ENCODE data around the gene TUBB8B. TPM values are rescaled to one million over a fixed set of nuclear protein-coding genes. Genes with fewer than 3 reads are reported as not detected.
A peak's percentile ranks its signal among the peaks of the same experiment; 100 is the strongest.
"Not testable (repeated sequence)": the region's sequence is repeated elsewhere in the genome, so short reads cannot be mapped to it uniquely, and the experiment has no call there.

TUBB8B gene
- not detected for total RNA-seq

DNA sequence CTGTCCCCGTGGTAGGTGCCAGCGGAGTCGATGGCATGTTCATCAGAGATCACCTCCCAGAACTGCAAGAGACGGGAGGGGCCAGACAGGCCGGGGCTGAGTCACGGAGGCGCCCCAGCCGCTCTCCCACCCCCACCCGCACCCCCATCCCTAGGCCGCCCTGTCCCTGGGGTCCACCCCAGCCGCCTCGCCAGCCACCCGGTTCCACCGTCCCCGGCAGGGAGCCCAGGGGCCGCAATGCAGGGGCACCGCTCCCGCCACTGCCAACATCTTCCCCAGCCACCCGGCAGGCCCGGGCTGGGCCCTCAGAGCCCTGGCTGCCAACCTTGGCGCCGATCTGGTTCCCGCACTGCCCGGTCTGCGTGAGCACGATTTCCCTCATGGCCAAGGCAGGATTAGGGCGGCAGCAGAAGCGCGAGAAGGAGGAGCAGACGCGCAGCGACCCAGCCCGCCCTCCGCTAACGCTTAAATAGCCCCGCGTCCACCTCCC lies at the start of gene TUBB8B:
TUBB8B (minus strand) TSS at position 440 of the 490 bp plus-strand sequence; CDS start at position 382, 58 bp downstream.
- H3K27me3 ChIP-seq; intact Hi-C loops (cut with DNase I; ENCODE audit: low total_unique reads); H3K4me1 ChIP-seq; DNase-seq; H3K36me3 ChIP-seq; in situ Hi-C loops (cut with MboI; ENCODE audit: low pct_ligation_motif_present in 1 of 4, low pct_unique_long_range_greater_than_20kb in 1 of 4, low sequenced_read_pairs in 3 of 4); H3K27ac ChIP-seq; H3K9me3 ChIP-seq; H3K4me3 ChIP-seq: not testable (repeated sequence)
- 90% methylated on average over 11 of the region's 37 CpGs; no CpG with 5 or more reads in 1 of the 2 donors for WGBS, 2 donors (ENCODE audit: low coverage in 1 of 2)

DNA sequence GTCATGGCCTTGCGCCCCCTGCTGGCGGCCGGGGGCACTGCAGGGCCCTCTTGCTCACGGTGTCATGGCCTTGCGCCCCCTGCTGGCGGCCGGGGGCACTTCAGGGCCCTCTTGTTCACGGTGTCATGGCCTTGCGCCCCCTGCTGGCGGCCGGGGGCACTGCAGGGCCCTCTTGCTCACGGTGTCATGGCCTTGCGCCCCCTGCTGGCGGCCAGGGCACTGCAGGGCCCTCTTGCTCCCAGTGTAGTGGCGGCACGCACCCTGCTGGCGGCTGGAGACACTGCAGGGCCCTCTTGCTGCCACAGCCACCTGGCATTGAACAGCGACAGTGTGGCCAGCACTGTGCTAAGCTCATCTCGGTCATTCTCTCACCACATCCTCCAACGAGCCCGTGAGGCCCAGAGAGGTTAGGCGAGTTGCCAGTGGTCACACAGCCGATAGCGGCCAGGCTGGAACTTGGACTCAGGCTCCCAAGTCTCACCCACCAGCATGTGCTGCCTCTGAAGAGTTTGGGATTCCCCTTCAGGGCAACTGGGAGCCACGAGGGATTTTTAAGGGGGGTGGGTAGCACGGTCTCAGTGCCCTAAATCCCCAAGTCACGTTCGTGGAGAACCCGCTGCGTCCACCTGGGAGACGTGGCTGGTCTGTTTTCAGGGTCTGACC lies 48.0 kb upstream of the TUBB8B start:
- DNase-seq; H3K9me3 ChIP-seq; H3K4me3 ChIP-seq; H3K4me1 ChIP-seq; H3K36me3 ChIP-seq; H3K27me3 ChIP-seq; intact Hi-C loops (cut with DNase I; ENCODE audit: low total_unique reads); in situ Hi-C loops (cut with MboI; ENCODE audit: low pct_ligation_motif_present in 1 of 4, low pct_unique_long_range_greater_than_20kb in 1 of 4, low sequenced_read_pairs in 3 of 4); H3K27ac ChIP-seq: not testable (repeated sequence)
- TF ChIP-seq, protein P1, sequence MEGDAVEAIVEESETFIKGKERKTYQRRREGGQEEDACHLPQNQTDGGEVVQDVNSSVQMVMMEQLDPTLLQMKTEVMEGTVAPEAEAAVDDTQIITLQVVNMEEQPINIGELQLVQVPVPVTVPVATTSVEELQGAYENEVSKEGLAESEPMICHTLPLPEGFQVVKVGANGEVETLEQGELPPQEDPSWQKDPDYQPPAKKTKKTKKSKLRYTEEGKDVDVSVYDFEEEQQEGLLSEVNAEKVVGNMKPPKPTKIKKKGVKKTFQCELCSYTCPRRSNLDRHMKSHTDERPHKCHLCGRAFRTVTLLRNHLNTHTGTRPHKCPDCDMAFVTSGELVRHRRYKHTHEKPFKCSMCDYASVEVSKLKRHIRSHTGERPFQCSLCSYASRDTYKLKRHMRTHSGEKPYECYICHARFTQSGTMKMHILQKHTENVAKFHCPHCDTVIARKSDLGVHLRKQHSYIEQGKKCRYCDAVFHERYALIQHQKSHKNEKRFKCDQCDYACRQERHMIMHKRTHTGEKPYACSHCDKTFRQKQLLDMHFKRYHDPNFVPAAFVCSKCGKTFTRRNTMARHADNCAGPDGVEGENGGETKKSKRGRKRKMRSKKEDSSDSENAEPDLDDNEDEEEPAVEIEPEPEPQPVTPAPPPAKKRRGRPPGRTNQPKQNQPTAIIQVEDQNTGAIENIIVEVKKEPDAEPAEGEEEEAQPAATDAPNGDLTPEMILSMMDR (IDR thresholded peaks at IDR 0.05), result peak in 2 of 5 experiments; percentile 10 to 25
- WGBS, 2 donors (ENCODE audit: low coverage in 1 of 2), result 70% methylated on average over 13 of the region's 31 CpGs; no CpG with 5 or more reads in 1 of the 2 donors

DNA sequence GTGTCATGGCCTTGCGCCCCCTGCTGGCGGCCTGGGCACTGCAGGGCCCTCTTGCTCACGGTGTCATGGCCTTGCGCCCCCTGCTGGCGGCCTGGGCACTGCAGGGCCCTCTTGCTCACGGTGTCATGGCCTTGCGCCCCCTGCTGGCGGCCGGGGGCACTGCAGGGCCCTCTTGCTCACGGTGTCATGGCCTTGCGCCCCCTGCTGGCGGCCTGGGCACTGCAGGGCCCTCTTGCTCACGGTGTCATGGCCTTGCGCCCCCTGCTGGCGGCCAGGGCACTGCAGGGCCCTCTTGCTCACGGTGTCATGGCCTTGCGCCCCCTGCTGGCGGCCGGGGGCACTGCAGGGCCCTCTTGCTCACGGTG lies 47.3 kb upstream of the TUBB8B start:
- in situ Hi-C loops (cut with MboI; ENCODE audit: low pct_ligation_motif_present in 1 of 4, low pct_unique_long_range_greater_than_20kb in 1 of 4, low sequenced_read_pairs in 3 of 4); DNase-seq; intact Hi-C loops (cut with DNase I; ENCODE audit: low total_unique reads); H3K36me3 ChIP-seq; H3K27ac ChIP-seq; H3K27me3 ChIP-seq; H3K9me3 ChIP-seq; H3K4me1 ChIP-seq; H3K4me3 ChIP-seq: not testable (repeated sequence)
- WGBS, 2 donors (ENCODE audit: low coverage in 1 of 2), result 85% methylated on average over 7 of the region's 20 CpGs; no CpG with 5 or more reads in 1 of the 2 donors

DNA sequence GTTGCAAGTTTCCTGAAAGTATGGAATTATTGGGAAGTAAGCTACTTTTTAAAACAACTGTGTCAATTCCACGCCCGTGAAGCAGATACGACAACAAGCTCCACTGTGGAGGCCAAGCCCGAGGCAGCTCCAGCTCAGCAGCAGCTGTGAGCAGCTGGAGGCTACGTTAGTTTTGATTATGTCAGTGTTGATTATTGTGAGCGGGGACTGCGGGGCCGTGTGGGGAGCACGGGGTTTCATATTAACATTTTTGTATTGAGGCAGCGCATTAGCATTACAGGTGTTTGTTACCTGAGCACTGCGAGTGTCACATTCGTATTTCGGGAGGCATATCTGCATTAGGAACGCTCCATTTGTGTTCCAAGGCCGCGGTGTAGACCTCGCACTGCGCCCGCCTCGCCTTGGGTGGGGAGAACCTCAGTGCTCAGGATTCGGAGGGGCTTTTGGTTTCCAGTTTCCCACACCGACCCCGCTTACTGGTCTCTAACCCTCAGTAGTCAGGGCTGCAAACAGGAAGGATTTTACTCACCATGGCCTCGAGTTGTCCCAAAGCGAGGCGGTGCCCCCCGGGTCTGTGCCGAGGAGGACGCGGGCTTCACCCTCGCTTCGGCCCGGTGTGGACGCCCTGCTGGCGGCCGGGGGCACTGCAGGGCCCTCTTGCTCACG lies 46.8 kb upstream of the TUBB8B start:
- in situ Hi-C loops (cut with MboI; ENCODE audit: low pct_ligation_motif_present in 1 of 4, low pct_unique_long_range_greater_than_20kb in 1 of 4, low sequenced_read_pairs in 3 of 4); H3K9me3 ChIP-seq; DNase-seq; H3K27ac ChIP-seq; H3K27me3 ChIP-seq; H3K4me1 ChIP-seq; intact Hi-C loops (cut with DNase I; ENCODE audit: low total_unique reads); H3K36me3 ChIP-seq; H3K4me3 ChIP-seq: not testable (repeated sequence)
- WGBS, 2 donors (ENCODE audit: low coverage in 1 of 2), result 95% methylated on average over 9 of the region's 37 CpGs; no CpG with 5 or more reads in 1 of the 2 donors

DNA sequence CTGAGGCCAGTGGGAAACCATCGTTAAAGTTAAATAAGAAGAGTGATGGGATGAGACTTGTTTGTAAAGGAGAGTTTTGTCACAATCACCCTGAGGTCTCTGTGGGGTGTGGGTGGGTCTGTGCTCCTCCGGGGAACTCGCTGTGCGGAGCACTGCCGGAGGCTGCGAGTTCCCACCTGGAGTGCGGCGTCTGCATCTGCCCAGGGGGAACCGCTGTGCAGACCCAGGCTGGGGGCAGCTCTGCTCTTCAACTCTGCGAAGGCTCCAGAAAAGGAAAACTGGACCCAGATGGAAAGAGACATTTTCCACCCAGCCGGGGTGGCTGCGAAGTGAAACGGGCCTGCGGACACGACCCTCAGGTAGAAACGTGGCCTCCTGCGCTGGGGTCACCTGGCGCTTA lies 46.2 kb upstream of the TUBB8B start:
- intact Hi-C loops (cut with DNase I; ENCODE audit: low total_unique reads); H3K36me3 ChIP-seq; H3K4me1 ChIP-seq; H3K27ac ChIP-seq; H3K4me3 ChIP-seq; H3K27me3 ChIP-seq; DNase-seq; H3K9me3 ChIP-seq; in situ Hi-C loops (cut with MboI; ENCODE audit: low pct_ligation_motif_present in 1 of 4, low pct_unique_long_range_greater_than_20kb in 1 of 4, low sequenced_read_pairs in 3 of 4): not testable (repeated sequence)
- 86% methylated on average over 13 of the region's 18 CpGs; no CpG with 5 or more reads in 1 of the 2 donors for whole genome bisulfite sequencing, 2 donors (ENCODE audit: low coverage in 1 of 2)

DNA sequence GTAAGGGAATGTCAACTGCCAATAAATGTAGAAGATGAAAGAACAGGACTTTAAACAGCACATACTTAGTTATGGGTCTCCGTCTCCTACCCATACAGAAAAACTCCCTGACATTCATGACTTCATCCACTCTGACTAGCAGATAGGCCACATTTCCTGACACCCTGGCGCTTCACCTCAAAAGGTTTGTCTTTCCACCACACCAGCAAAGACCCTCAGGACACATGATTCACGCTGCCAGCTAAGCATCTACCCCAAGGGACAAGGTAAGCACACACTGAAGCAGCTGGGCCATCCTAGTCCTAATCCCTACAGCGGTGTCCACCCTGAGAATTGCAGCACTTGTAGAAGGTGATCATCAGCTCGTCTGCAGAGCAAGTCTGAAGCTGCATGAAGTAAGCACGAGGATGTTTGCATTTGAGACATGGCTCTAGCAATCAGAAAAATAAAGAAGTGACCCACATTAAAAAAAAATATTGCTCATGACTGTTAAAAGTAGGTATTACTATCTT lies 44.5 kb upstream of the TUBB8B start:
- H3K27ac ChIP-seq; in situ Hi-C loops (cut with MboI; ENCODE audit: low pct_ligation_motif_present in 1 of 4, low pct_unique_long_range_greater_than_20kb in 1 of 4, low sequenced_read_pairs in 3 of 4); H3K4me3 ChIP-seq; DNase-seq; intact Hi-C loops (cut with DNase I; ENCODE audit: low total_unique reads); H3K9me3 ChIP-seq; H3K27me3 ChIP-seq; H3K4me1 ChIP-seq; H3K36me3 ChIP-seq: not testable (repeated sequence)
- WGBS, 2 donors (ENCODE audit: low coverage in 1 of 2), result 74 to 75% methylated on average over 2 to 6 of the region's 6 CpGs

DNA sequence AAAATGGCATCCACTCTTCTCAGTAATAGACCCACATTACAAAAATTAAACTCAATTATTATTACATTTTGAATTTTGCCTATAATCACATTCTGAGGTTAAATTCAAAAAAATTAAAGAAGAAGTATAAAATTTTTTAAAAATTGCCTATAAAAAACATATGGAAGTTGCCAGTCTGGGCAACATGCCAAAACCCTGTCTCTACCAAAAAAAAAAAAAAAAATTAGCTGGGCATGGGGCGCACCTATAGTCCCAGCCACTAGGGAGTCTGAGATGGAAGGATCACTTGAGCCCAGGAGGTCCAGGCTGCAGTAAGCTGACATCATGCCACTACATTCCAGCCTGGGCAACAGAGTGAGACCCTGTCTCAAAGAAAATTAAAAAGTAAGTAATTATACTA lies 42.1 kb upstream of the TUBB8B start:
- 71 to 75% methylated on average over 1 of the region's 1 CpG for WGBS, 2 donors (ENCODE audit: low coverage in 1 of 2)
- H3K9me3 ChIP-seq; DNase-seq; H3K27ac ChIP-seq; in situ Hi-C loops (cut with MboI; ENCODE audit: low pct_ligation_motif_present in 1 of 4, low pct_unique_long_range_greater_than_20kb in 1 of 4, low sequenced_read_pairs in 3 of 4); H3K4me1 ChIP-seq; intact Hi-C loops (cut with DNase I; ENCODE audit: low total_unique reads); H3K27me3 ChIP-seq; H3K4me3 ChIP-seq; H3K36me3 ChIP-seq: not testable (repeated sequence)

DNA sequence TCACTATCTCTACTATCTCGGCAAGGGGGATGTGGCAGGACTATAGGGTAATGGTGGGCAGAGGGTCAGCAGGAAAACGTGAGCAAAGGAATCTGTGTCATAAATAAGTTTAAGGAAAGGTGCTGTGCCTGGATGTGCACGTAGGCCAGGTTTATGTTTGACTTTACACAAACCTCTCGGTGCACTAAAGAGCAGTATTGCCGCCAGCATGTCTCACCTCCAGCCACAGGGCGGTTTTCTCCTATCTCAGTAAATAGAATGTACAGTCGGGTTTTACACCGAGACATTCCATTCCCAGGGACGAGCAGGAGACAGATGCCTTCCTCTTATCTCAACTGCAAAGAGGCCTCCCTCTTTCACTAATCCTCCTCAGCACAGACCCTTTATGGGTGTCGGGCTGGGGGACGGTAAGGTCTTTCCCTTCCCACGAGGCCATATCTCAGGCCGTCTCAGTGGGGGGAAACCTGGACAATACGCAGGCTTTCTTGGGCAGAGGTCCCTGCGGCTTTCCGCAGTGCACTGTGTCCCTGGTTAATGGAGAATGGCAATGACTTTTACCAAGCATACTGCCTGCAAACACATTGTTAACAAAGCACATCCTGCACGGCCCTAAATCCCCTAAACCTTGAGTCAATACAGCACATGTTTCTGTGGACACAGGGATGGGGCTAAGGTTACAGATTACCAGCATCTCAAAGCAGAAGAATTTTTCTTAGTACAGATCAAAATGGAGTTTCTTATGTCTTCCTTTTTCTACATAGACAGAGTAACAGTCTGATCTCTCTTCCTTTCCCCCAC lies 41.2 kb upstream of the TUBB8B start:
- intact Hi-C loops (cut with DNase I; ENCODE audit: low total_unique reads); H3K9me3 ChIP-seq; H3K27ac ChIP-seq; DNase-seq; H3K36me3 ChIP-seq; H3K4me3 ChIP-seq; H3K4me1 ChIP-seq; in situ Hi-C loops (cut with MboI; ENCODE audit: low pct_ligation_motif_present in 1 of 4, low pct_unique_long_range_greater_than_20kb in 1 of 4, low sequenced_read_pairs in 3 of 4); H3K27me3 ChIP-seq: not testable (repeated sequence)
- 56 to 83% methylated on average over 3 to 16 of the region's 17 CpGs for WGBS, 2 donors (ENCODE audit: low coverage in 1 of 2)

DNA sequence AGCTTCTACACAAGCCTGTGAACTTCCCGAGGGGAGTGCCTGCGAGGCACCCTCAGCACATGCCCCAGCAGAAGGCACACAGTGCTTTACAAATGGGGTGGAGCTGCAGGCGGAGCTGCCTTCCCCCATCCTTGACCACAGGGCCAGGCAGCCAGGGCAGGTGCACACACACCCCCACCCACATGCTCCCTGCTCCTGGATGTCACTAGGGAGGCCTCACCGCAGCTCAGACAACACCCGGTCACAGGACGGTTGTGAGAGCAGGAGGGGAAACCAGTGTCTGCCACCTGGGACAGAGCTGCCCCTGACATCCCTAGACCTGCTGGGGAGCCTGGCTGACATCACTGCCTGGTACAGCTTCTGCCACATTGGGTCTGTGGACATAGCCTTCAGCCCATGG lies 39.7 kb upstream of the TUBB8B start:
- H3K4me3 ChIP-seq; H3K9me3 ChIP-seq; H3K27ac ChIP-seq; H3K36me3 ChIP-seq; intact Hi-C loops (cut with DNase I; ENCODE audit: low total_unique reads); DNase-seq; in situ Hi-C loops (cut with MboI; ENCODE audit: low pct_ligation_motif_present in 1 of 4, low pct_unique_long_range_greater_than_20kb in 1 of 4, low sequenced_read_pairs in 3 of 4); H3K4me1 ChIP-seq; H3K27me3 ChIP-seq: not testable (repeated sequence)
- 77% methylated on average over 6 of the region's 6 CpGs; no CpG with 5 or more reads in 1 of the 2 donors for WGBS, 2 donors (ENCODE audit: low coverage in 1 of 2)

Data from transverse colon (tissue), 4 donors.